Measurements from ENCODE around the gene DAPK3.
"Not testable (repeated sequence)": the region's sequence is repeated elsewhere in the genome, so short reads cannot be mapped to it uniquely, and the experiment has no call there.

The DAPK3 gene

GRCh38 chr19:4000798-4001197, 29.9 kb upstream of the DAPK3 start:
- not testable (repeated sequence) for DNase-seq

- DNase-seq = not testable (repeated sequence)
These were observed 27.9 kb upstream of the DAPK3 start for GRCh38 chr19:3998667-3999412.

- DNase-seq = no peak
These were observed 24.7 kb upstream of the DAPK3 start for GRCh38 chr19:3995607-3996006.

- no peak for DNase-seq
These were observed 19.9 kb upstream of the DAPK3 start for GRCh38 chr19:3990815-3991117.

- peak; percentile 90 for DNase-seq
These were observed 16.9 kb upstream of the DAPK3 start for GRCh38 chr19:3987619-3988371.

GRCh38 chr19:3986260-3987041, 15.6 kb upstream of the DAPK3 start:
- DNase-seq = peak; percentile 91

- DNase-seq = no peak
These were observed 14.9 kb upstream of the DAPK3 start for GRCh38 chr19:3985643-3986259.

- peak; percentile 85 for DNase-seq
These were observed 14.2 kb upstream of the DAPK3 start, which contains the start of gene EEF2 for GRCh38 chr19:3984908-3985642. TSS of gene EEF2 (minus strand) at chr19:3985463. CDS start at chr19:3985380, 83 bp downstream.

GRCh38 chr19:3984584-3984907, 13.6 kb upstream of the DAPK3 start:
- no peak for DNase-seq

- DNase-seq = peak; percentile 47
These were observed 13.2 kb upstream of the DAPK3 start for GRCh38 chr19:3983936-3984583.

- no peak for DNase-seq
These were observed 12.6 kb upstream of the DAPK3 start for GRCh38 chr19:3983542-3983914.

- no peak for DNase-seq
These were observed 12.0 kb upstream of the DAPK3 start for GRCh38 chr19:3982701-3983541.

GRCh38 chr19:3981736-3982681, 11.1 kb upstream of the DAPK3 start:
- DNase-seq = no peak

GRCh38 chr19:3981373-3981735, 10.5 kb upstream of the DAPK3 start:
- DNase-seq = no peak

GRCh38 chr19:3980353-3981251, 9.7 kb upstream of the DAPK3 start:
- no peak for DNase-seq

GRCh38 chr19:3979674-3980352, 8.9 kb upstream of the DAPK3 start:
- no peak for DNase-seq

- no peak for DNase-seq
These were observed 8.4 kb upstream of the DAPK3 start for GRCh38 chr19:3979289-3979673.

GRCh38 chr19:3978145-3978544, 7.2 kb upstream of the DAPK3 start:
- no peak for DNase-seq

Measured in MV-4-11 (cell line).